PFSK-1 (cell line): ENCODE results near the gene HLA-E.

Experiments used
- FOXP2 ChIP-seq: optimal IDR thresholded peaks from 2 replicates; pipeline ENCODE3; 2011; ENCODE audit warnings: borderline replicate concordance, control low read depth, inconsistent platforms; ENCODE audit not compliant: insufficient read depth; ENCODE audit errors: extremely low read length, extremely low read depth
- POLR2AphosphoS5 ChIP-seq: IDR thresholded peaks from 2 replicates; pipeline ENCODE4 v1.6.1; 2012; ENCODE audit warnings: low read depth, mild to moderate bottlenecking, control low read depth, low read length, moderate library complexity
- REST ChIP-seq, 2 experiments: IDR thresholded peaks; 2 replicates each; pipeline versions ENCODE4 v1.6.1 to v1.8.0; 2011 to 2012; ENCODE audit warnings: low read depth in 2 of 2, low read length in 2 of 2, control low read depth in 1 of 2, inconsistent platforms in 1 of 2, mild to moderate bottlenecking in 1 of 2, moderate library complexity in 1 of 2; ENCODE audit not compliant: insufficient read depth in 1 of 2
- SIN3A ChIP-seq: IDR thresholded peaks from 2 replicates; pipeline ENCODE4 v1.6.1; 2012; ENCODE audit warnings: mild to moderate bottlenecking, low read length, moderate library complexity, borderline replicate concordance; ENCODE audit not compliant: insufficient read depth
- TAF1 ChIP-seq: IDR thresholded peaks from 2 replicates; pipeline ENCODE4 v1.6.1; 2012; ENCODE audit warnings: low read length, control low read depth, borderline replicate concordance; ENCODE audit not compliant: insufficient read depth

HLA-E gene

DNA sequence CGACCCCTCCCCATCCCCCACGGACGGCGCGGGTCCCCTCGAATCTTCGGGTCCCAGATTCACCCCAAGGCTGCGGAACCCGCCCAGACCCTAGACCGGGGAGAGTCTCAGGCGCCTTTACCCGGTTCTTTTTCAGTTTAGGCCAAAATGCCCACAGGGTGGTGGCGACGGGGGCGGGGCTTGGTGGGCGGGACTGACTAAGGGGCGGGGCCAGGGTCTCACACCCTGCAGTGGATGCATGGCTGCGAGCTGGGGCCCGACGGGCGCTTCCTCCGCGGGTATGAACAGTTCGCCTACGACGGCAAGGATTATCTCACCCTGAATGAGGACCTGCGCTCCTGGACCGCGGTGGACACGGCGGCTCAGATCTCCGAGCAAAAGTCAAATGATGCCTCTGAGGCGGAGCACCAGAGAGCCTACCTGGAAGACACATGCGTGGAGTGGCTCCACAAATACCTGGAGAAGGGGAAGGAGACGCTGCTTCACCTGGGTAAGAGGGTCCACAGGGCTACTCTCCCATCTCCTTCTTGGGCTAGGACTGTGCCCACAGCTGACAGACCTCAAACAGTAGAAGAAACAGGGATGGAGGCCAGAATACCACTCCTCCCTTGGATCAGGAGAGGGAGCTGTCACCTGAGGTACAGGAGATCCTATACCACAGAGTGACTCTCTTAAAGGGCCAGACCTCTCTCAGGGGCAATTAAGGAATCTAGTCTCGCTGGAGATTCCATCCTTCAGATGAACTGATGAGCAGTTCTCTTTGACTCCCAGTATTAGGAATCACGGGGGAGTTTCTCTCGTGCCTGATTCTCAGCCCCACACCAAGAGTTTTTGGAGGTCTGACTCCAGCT is 942 bp downstream of the HLA-E start:
- TF ChIP-seq TAF1, result no peak

DNA sequence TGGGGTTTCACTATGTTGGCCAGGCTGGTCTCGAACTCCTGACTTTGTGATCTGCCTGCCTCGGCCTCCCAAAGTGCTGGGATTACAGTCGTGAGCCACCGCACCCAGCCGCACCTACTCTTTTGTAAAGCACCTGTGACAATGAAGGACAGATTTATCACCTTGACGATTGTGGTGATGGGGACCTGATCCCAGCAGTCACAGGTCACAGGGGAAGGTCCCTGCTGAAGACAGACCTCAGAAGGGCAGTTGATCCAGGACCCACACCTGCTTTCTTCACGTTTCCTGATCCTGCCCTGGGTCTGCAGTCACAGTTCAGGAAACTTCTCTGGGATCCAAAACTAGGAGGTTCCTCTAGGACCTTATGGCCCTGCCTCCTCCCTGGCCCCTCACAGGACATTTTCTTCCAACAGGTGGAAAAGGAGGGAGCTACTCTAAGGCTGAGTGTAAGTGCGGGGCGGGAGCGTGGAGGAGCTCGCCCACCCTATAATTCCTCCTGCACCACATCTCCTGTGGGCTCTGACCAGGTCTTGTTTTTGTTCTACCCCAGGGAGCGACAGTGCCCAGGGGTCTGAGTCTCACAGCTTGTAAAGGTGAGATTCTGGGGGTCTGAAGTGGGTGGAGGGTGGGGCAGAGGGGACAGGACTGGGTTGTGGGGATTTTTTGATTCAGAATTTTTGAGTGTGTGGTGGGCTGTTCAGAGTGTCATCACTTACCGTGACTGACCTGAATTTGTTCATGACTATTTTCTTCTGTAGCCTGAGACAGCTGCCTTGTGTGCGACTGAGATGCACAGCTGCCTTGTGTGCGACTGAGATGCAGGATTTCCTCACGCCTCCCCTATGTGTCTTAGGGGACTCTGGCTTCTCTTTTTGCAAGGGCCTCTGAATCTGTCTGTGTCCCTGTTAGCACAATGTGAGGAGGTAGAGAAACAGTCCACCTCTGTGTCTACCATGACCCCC is 3.0 kb downstream of the HLA-E start:
- TF ChIP-seq FOXP2, result no peak
- no peak for TF ChIP-seq POLR2AphosphoS5
- no peak for TF ChIP-seq TAF1
- no peak for TF ChIP-seq REST (IDR thresholded peaks at IDR 0.05; ENCODE audit: insufficient read depth in 1 of 2, low read depth in 2 of 2, low read length in 2 of 2)
- TF ChIP-seq SIN3A, result no peak

DNA sequence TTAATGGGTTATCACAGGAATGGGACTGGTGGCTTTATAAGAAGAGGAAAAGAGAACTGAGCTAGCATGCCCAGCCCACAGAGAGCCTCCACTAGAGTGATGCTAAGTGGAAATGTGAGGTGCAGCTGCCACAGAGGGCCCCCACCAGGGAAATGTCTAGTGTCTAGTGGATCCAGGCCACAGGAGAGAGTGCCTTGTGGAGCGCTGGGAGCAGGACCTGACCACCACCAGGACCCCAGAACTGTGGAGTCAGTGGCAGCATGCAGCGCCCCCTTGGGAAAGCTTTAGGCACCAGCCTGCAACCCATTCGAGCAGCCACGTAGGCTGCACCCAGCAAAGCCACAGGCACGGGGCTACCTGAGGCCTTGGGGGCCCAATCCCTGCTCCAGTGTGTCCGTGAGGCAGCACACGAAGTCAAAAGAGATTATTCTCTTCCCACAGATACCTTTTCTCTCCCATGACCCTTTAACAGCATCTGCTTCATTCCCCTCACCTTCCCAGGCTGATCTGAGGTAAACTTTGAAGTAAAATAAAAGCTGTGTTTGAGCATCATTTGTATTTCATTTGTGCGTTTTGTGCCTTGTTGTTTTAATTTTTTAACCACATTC is 4.4 kb downstream of the HLA-E start:
- no peak for TF ChIP-seq REST (IDR thresholded peaks at IDR 0.05; ENCODE audit: insufficient read depth in 1 of 2, low read depth in 2 of 2, low read length in 2 of 2)
- no peak; the same call in 1 of the 2 replicates for TF ChIP-seq POLR2AphosphoS5
- TF ChIP-seq FOXP2, result no peak
- no peak for TF ChIP-seq SIN3A
- no peak for TF ChIP-seq TAF1

- TF ChIP-seq FOXP2 (no peak), POLR2AphosphoS5 (no peak), TAF1 (no peak), REST (IDR thresholded peaks at IDR 0.05; ENCODE audit: insufficient read depth in 1 of 2, low read depth in 2 of 2, low read length in 2 of 2) (no peak), SIN3A (no peak)
These were observed 5.1 kb downstream of the HLA-E start for GRCh38 chr6:30494291-30494861.

DNA sequence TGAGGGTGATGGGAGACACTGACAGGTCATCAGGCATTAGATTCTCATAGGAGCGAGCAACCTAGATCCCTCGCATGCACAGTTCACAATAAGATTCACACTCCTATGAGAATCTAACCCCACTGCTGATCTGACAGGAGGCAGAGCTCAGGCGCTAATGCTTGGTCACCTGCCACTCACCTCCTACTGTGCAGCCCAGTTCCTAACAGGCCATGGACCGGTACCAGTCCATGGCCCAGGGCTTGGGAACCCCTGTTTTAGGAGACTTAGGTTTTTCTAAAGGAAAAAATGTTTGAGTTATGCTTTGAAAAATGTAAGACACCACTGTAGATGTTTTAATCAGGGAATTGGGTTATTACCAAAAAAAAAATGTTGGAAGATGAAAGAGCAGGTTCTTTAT is 6.7 kb downstream of the HLA-E start:
- TF ChIP-seq FOXP2 (no peak), POLR2AphosphoS5 (no peak), SIN3A (no peak), REST (IDR thresholded peaks at IDR 0.05; ENCODE audit: insufficient read depth in 1 of 2, low read depth in 2 of 2, low read length in 2 of 2) (no peak), TAF1 (no peak)
